Measurements from ENCODE around the gene ANKFN1.

ANKFN1 gene, protein sequence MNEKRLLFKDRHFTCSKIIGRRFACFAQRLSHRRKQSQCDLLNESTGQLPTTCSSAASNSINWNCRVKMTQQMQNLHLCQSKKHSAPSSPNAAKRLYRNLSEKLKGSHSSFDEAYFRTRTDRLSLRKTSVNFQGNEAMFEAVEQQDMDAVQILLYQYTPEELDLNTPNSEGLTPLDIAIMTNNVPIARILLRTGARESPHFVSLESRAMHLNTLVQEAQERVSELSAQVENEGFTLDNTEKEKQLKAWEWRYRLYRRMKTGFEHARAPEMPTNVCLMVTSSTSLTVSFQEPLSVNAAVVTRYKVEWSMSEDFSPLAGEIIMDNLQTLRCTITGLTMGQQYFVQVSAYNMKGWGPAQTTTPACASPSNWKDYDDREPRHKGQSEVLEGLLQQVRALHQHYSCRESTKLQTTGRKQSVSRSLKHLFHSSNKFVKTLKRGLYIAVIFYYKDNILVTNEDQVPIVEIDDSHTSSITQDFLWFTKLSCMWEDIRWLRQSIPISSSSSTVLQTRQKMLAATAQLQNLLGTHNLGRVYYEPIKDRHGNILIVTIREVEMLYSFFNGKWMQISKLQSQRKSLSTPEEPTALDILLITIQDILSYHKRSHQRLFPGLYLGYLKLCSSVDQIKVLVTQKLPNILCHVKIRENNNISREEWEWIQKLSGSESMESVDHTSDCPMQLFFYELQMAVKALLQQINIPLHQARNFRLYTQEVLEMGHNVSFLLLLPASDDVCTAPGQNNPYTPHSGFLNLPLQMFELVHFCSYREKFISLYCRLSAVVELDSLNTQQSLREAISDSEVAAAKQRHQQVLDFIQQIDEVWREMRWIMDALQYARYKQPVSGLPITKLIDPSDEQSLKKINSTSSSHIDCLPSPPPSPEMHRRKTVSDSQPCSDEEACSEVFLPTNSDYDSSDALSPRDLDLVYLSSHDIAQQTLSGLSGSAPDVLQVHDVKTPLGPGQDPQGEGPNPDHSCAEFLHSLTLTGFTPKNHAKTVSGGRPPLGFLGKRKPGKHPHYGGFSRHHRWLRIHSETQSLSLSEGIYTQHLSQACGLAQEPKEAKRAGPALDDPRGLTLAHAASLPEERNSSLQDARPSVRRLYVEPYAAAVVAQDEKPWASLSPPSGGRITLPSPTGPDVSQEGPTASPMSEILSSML

DNA sequence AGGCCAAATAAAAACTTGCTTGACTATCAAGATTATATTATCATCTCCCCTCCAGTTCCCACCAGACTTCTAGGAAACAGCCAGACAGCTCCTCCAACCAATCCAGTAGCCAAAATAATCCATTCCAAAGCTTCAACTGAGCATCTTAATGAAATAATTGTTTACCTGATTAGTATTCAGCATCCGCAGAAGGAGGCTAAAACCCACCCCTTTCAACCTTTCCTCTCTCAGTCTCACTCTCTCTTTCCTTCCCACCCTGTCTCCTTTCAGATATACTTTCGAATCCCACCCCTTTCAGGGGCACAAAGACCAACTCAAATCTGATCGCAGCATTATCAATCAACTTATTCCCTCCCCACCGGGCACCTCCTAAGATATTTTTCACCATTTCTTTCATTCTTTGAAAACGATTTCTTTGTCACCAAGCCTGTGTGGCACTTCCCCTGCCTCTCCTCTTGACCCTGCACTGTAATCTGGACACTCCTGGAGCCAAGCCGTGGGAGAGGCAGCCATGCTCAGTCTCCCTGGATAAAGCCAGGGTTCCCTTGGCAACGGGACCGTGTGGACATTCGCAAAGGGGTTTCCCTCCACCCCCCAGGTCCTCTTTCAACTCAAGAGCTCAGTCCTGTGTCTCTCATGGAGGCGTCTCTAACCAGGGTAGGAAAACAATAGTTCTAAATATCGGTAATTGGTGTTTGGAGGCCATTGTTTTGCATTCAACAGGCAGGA, at the start of gene ANKFN1:
Gene ANKFN1 (plus strand): TSS at position 602 of the 729 bp plus-strand sequence. CDS start 59,193 bp downstream, outside the sequence.
- DNase-seq, result no peak

DNA sequence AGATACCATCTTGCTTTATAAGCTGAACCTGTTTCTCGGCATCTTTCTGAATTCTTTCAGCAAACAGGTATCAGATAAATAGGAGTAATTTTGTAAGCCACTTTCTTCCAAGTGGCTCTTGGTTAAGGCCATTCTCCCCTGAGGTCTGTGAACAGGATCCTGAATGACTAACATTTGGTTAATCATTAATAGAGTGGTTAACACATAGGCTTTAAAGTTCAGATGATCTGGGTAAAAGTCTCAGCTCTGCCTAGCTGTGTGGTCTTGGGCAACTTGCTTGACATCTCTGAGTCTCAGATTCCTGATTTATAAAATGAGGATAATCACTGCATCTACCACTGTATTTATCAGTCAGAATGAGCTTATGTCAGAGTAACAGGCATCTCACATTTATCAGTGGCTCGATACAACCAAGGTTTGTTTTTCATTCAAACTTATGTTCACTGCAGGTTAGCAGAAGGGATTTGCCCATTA, 44.4 kb upstream of the ANKFN1 start:
- DNase-seq, result no peak

DNA sequence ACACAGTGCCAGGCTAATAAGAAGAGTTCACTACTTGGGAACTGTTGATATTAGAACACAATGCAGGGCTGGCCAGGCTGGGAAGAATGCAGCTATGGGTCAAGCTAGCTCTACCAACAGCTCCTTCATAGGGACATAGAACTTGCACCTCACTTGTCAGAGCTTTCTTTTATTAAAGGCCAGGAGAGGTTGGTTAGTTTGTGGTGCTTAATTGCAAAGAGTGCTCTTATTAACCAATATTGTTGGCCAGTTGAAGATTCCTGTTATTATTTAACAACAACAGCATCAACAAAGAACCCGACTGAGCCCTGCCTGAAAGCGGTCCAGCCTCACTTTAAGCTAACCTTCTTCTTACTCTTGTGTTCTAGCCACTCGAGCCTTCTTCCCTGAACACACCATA, 43.4 kb upstream of the ANKFN1 start:
- no peak for DNase-seq

- no peak for DNase-seq
These were observed 42.7 kb upstream of the ANKFN1 start for GRCh38 chr17:56110463-56111135.

DNA sequence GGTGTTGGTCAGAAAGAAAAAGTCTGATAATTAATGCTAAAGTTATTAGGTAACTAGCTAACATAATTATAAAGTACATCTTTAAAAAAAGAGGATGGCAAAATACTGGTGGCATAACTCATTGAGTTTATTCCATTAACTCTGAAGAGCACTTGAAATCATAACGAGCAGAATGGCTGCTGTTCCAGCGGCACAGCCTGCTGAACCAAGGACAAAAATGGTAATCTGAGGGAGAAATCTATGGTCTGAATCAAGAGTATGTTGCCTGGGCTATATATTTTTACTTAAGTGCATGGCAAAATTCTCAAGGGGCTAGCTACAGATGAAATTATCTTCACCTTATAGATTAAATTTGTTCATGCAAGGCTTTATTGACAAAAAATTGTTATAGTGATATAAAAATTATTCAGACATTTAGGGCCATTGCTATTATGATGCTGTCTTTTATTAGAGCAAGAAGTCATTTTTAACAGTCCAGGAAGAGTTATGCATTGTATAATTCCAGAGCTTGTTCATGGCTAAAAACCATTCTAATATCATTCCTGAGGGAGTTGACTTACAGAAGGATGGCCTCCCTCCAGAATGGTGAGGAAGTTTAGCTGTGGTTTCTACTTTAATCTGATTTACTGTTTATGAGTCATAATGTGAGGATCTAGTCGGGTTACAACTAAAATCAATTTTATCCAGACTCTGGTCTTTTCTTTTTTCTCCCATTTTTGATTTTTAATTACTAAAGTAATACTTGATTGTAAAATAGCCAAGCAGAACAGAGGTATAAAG, 41.4 kb upstream of the ANKFN1 start:
- DNase-seq, result no peak

DNA sequence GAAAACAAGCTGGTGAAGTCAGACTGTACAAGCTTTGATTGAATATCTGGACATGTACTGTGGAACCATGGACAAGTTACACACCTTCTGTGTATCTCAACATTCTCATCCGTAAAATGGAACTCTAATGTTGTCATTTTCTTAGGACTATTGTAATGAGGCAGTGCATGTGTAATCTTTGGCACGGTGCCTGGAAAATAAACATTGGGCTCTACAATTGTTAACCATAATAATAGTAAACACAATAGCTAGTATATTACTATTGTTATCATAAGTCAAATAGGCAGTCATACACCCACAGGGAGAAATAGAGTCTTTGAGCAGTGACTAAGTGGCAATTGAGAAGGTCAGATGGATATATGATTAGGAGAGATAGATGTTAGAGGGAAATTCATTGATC, 39.8 kb upstream of the ANKFN1 start:
- no peak for DNase-seq

GRCh38 chr17:56114469-56114868, 38.8 kb upstream of the ANKFN1 start:
- DNase-seq, result no peak

DNA sequence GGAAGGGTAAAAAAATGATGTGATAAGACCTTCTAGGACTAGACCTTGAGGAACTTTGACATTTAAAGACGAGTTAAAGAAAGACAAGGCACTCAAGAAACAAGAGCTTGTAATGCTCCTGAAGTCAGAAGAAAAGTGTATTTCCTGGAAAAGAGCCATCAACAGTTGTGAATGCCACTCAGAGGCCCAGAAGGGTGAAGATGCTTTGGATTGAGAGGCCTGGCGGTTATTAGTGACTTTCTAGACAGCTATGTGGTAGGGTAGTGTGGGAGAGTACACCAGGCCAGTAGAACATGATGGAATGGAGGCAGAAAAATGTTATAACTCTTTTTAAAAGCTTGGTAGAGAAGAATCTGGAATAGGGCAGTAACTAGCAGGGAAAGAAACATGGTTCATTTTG, 34.1 kb upstream of the ANKFN1 start:
- DNase-seq, result no peak

- no peak for DNase-seq
These were observed 33.3 kb upstream of the ANKFN1 start for GRCh38 chr17:56119936-56120335.

GRCh38 chr17:56121191-56122051, 31.9 kb upstream of the ANKFN1 start:
- DNase-seq, result no peak

DNA sequence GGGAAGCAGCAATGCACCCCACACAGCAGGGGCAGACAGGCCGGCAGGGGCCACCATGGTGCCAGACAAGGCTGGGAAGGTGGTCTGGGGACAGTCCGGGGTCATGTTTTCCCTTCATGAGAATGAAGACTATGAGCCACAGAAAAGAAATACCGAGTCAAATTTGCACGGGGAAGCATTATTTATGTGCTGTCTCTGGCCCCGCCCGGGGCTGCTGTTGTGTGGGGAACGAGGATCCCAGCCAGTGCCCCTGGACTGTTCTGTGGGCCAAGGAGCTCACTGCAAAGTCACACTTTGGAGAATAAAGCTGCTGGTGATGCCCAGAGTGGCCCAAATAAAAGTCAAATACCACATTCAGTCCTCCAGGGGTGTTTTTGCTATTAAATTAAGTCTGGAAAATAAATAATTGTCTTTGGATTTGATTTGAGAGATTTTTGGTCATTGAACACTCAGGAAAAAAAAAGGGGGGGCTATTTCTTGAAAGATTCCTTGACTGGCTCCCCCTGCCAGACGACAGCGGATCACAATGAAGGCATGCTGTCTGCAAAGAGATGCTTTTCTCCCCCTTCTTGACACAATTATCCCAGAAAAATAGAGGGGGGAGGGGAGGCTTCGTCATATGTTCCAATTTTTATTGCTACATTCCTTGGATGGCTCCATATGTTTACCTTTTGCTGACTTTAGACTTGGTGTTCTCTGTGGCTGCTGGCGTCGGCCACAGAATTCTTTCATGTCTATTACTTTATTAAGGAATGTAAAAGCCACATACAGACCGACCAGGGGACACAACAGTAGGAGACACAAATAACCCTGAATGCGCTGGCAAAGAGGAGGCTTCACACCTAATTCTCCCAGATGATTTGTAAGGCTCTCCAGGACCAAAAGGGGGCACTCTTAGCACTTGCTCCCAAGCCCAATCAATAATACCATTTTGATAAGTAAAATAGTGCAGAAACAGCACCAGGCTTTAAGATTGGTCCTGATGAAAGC, 27.1 kb upstream of the ANKFN1 start:
- peak in 3 of 6 experiments; percentile 1 to 10 (median 6) for DNase-seq

DNA sequence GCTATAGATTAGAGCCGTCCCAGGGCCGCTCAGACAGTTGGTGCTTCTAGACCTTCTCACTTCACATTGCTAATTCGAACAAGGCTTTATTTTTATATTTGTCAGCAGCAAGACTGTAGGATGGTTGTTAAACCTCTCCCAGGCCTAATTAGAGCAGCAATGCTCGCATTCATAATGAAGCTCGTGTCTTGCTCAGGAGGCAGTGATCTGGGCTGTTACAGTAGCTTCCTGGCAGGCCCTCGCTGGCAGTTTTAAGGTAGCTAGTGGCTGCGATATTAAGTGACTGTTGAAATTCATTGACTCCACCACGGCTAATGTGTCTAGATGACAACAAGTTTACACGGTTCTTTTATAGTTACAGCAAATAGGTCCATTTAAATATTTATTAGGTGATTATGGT, 23.2 kb upstream of the ANKFN1 start:
- DNase-seq, result no peak

- DNase-seq, result no peak
These were observed 22.6 kb upstream of the ANKFN1 start for GRCh38 chr17:56130631-56131030.

DNA sequence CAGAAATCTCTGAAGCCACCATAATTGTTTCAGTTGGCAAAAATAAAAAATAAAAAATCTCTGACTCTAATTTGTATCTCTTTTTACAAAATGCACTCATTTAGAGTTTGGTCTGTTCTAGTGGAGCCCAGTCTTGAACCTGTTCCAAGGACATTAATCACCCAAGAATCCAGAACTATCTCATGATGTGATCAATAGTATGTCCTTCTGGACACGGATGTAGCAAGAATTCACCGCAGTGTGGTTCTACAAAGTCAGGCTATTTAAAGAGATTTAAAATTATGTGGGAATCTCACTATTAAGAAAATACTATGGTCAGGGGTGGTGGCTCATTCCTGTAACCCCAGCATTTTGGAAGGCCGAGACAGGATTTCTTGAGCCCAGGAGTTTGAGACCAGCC, 21.8 kb upstream of the ANKFN1 start:
- no peak for DNase-seq

DNA sequence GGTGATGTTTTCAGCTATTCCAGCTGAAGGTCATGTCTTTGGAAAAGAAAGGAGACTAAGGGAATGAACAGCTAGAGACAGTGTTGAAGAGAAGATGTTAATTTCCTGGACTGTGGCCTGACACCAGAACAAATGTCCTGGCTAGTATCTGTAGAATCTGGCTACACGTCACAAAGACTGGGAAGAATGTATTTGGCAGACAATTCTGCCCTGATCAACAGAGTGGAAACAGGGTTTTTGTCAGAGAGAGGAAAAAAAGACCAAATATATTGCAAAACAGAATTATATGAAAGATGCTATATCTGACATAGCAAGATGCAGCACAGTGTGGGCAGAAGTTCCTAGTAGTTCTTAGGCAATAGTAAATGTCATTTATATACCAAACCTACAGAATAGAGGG, 17.0 kb upstream of the ANKFN1 start:
- DNase-seq, result no peak

DNA sequence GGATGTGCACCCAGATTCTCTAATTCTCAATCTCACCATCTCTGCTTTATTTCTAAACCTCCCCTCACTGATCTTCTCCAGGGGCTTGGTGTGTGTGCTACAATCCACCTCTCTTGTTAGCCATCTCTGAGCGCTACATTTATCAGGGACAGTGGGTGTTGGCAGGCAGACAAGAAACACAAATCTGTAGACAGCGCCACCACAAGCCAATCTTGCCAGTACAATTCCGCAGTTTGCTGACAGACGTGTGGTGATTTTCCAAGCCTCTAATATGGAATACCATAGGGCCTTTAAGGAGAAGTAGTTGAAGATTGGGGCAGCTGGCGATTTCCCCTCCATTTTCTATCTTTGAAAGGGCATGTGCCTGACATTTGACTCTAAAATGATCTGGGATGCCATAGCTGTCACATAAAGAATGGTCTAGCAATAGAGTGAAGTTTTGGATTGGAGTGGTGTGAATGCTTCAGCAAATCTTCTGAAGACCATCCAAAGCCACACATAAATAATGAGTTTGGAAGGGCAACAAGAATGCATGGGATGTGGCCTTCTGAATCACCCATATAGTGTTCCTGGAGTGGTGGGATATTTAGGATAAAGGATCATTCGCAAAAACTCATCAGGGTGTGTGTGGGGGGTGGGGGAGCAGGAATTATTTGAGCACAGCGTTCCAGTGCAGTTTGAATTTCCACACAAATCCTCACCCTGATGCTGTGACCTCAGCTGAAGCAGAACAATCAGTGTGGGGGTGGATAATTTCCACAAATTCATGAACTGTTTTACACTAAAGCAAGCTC, 12.0 kb upstream of the ANKFN1 start:
- DNase-seq, result no peak

GRCh38 chr17:56142325-56142724, 10.9 kb upstream of the ANKFN1 start:
- no peak for DNase-seq

DNA sequence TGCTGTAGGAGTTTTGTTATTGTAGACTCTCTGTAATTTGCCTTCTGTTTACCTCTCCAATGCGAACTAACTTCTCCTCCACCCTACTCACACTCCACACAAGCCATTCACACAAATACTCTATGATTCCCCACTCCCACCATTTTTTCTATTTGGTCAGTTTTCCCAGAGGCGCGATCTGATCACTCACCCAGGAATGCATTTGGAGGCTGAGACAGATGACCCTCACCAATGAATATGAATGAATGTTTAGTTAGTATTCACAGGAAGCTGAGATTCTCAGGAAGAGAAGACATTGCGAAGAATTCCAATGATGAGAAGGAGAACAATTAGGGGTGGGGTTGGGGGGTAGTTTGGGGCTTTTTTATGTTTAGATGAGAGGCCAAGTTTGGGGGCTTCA, 10.5 kb upstream of the ANKFN1 start:
- DNase-seq, result no peak

All from stimulated activated naive CD4-positive, alpha-beta T cell (primary cell).